Effector memory CD4-positive, alpha-beta T cell (primary cell): ENCODE data around the gene SGTA.

Source experiments
- DNase-seq, 3 donors: peaks; one replicate each; pipeline ENCODE4 v3.0.0-alpha.2; 2020
- H3K27ac ChIP-seq: 2 replicates; pipeline ENCODE4 v1.7.0; 2013; ENCODE audit warnings: mild to moderate bottlenecking, low read length, moderate library complexity; ENCODE audit not compliant: insufficient read depth, poor library complexity, severe bottlenecking
- H3K27me3 ChIP-seq: replicated peaks from 2 replicates; pipeline ENCODE4 v1.7.0; 2013; ENCODE audit warnings: mild to moderate bottlenecking, low read length; ENCODE audit not compliant: insufficient read depth, control insufficient read depth, poor library complexity, severe bottlenecking
- H3K36me3 ChIP-seq: 2 replicates; pipeline ENCODE4 v1.7.0; 2013; ENCODE audit warnings: mild to moderate bottlenecking, low read length, moderate library complexity; ENCODE audit not compliant: control insufficient read depth, insufficient read depth
- H3K4me1 ChIP-seq: 2 replicates; pipeline ENCODE4 v1.7.0; 2013; ENCODE audit warnings: low read length, mild to moderate bottlenecking; ENCODE audit not compliant: control insufficient read depth, insufficient read depth, poor library complexity, severe bottlenecking
- H3K4me3 ChIP-seq: 2 replicates; pipeline ENCODE4 v1.7.0; 2013; ENCODE audit warnings: low read length, low read depth, mild to moderate bottlenecking; ENCODE audit not compliant: insufficient read depth, poor library complexity, severe bottlenecking
- H3K9me3 ChIP-seq: 2 replicates; pipeline ENCODE4 v1.7.0; 2013; ENCODE audit warnings: mild to moderate bottlenecking, low read length, moderate library complexity; ENCODE audit not compliant: control insufficient read depth

The SGTA gene

GRCh38 chr19:2724148-2724557, 58.9 kb downstream of the SGTA start:
- Histone ChIP-seq H3K4me1 (peaks cover 10% of the 10 kb centered on the region), H3K27me3 (peaks cover 25% of the 10 kb centered on the region), H3K36me3 (no peaks in the 10 kb centered on the region), H3K9me3 (no peaks in the 10 kb centered on the region), H3K4me3 (no peak overlapping the region), H3K27ac (no peak overlapping the region)
- DNase-seq, result no peak

- Histone ChIP-seq H3K27me3 (peaks cover 25% of the 10 kb centered on the region), H3K27ac (no peak overlapping the region), H3K9me3 (no peaks in the 10 kb centered on the region), H3K36me3 (no peaks in the 10 kb centered on the region), H3K4me1 (peaks cover 10% of the 10 kb centered on the region), H3K4me3 (no peak overlapping the region)
- no peak for DNase-seq
Observed at GRCh38 chr19:2723747-2724146, 59.3 kb downstream of the SGTA start.

GRCh38 chr19:2723345-2723715, 59.7 kb downstream of the SGTA start:
- peaks cover 25% of the 10 kb centered on the region for H3K27me3 ChIP-seq
- H3K4me3 ChIP-seq, result no peak overlapping the region
- H3K36me3 ChIP-seq, result no peaks in the 10 kb centered on the region
- no peak for DNase-seq
- H3K9me3 ChIP-seq, result no peaks in the 10 kb centered on the region
- peaks cover 10% of the 10 kb centered on the region for H3K4me1 ChIP-seq
- H3K27ac ChIP-seq, result no peak overlapping the region

GRCh38 chr19:2722541-2723344, 60.3 kb downstream of the SGTA start:
- Histone ChIP-seq H3K27me3 (peaks cover 25% of the 10 kb centered on the region), H3K4me3 (no peak overlapping the region), H3K36me3 (no peaks in the 10 kb centered on the region), H3K9me3 (no peaks in the 10 kb centered on the region), H3K4me1 (peaks cover 10% of the 10 kb centered on the region), H3K27ac (no peak overlapping the region)
- no peak for DNase-seq

GRCh38 chr19:2721570-2722540, 61.2 kb downstream of the SGTA start:
- no peaks in the 10 kb centered on the region for H3K36me3 ChIP-seq
- H3K9me3 ChIP-seq, result no peaks in the 10 kb centered on the region
- H3K27me3 ChIP-seq, result peaks cover 25% of the 10 kb centered on the region
- H3K4me3 ChIP-seq, result no peak overlapping the region
- peaks cover 10% of the 10 kb centered on the region for H3K4me1 ChIP-seq
- H3K27ac ChIP-seq, result no peak overlapping the region
- DNase-seq, result no peak

- Histone ChIP-seq H3K27me3 (peaks cover 25% of the 10 kb centered on the region), H3K27ac (no peak within 1 kb of the TSS), H3K4me3 (no peak within 1 kb of the TSS), H3K4me1 (peaks cover 10% of the 10 kb centered on the region), H3K9me3 (no peaks in the 10 kb centered on the region), H3K36me3 (no peaks in the 10 kb centered on the region)
- DNase-seq, result no peak
Observed at GRCh38 chr19:2720777-2721569, 62.1 kb downstream of the SGTA start, which contains the start of gene DIRAS1. Gene DIRAS1, minus strand, starts transcription at chr19:2721372. Its CDS starts 3,566 bp downstream, at chr19:2717806.

GRCh38 chr19:2719920-2720776, 62.9 kb downstream of the SGTA start:
- H3K27me3 ChIP-seq, result peaks cover 25% of the 10 kb centered on the region
- no peaks in the 10 kb centered on the region for H3K36me3 ChIP-seq
- no peaks in the 10 kb centered on the region for H3K9me3 ChIP-seq
- no peak overlapping the region for H3K4me3 ChIP-seq
- no peak for DNase-seq
- H3K27ac ChIP-seq, result no peak overlapping the region
- H3K4me1 ChIP-seq, result peaks cover 10% of the 10 kb centered on the region

- Histone ChIP-seq H3K4me3 (no peak overlapping the region), H3K9me3 (no peaks in the 10 kb centered on the region), H3K36me3 (no peaks in the 10 kb centered on the region), H3K27me3 (peaks cover 25% of the 10 kb centered on the region), H3K27ac (no peak overlapping the region), H3K4me1 (peaks cover 10% of the 10 kb centered on the region)
- DNase-seq, result no peak
Observed at GRCh38 chr19:2719232-2719735, 63.8 kb downstream of the SGTA start.
